Measurements from ENCODE around the gene HRK. TPM values are rescaled to one million over a fixed set of nuclear protein-coding genes. Genes with fewer than 3 reads are reported as not detected.

Gene HRK
- not detected in 2 replicates for total RNA-seq

- intact Hi-C loops (cut with micrococcal nuclease) = loop anchor here (5.0 kb wide), 1 partner anchor 179 kb away; no protein-coding TSS in a partner anchor
These were observed at the start of gene HRK for GRCh38 chr12:116881325-116881876. TSS of gene HRK (minus strand) at chr12:116881441. CDS start at chr12:116881307, 134 bp downstream.

- intact Hi-C loops (cut with micrococcal nuclease) = no loop called here
These were observed 48.6 kb upstream of the HRK start for GRCh38 chr12:116929885-116930284.

- intact Hi-C loops (cut with micrococcal nuclease) = no loop called here
These were observed 47.3 kb upstream of the HRK start for GRCh38 chr12:116928504-116928903.

GRCh38 chr12:116927244-116927940 lies 46.2 kb upstream of the HRK start:
- intact Hi-C loops (cut with micrococcal nuclease) = no loop called here

GRCh38 chr12:116926283-116927243 lies 45.3 kb upstream of the HRK start:
- intact Hi-C loops (cut with micrococcal nuclease) = no loop called here

GRCh38 chr12:116924558-116925453 lies 43.6 kb upstream of the HRK start:
- intact Hi-C loops (cut with micrococcal nuclease) = loop anchor here (1.0 to 5.0 kb wide), 9 partner anchors 15 to 858 kb away; partner anchors contain the start of genes FBXW8, MAP1LC3B2, MED13L and TESC

GRCh38 chr12:116922194-116922897 lies 41.1 kb upstream of the HRK start:
- intact Hi-C loops (cut with micrococcal nuclease) = loop anchor here (1.0 to 5.0 kb wide), 3 partner anchors 184 to 855 kb away; partner anchors contain the start of genes MED13L, RNFT2 and SPRING1

- intact Hi-C loops (cut with micrococcal nuclease) = loop anchor here (5.0 kb wide), 2 partner anchors 644 to 854 kb away; partner anchors contain the start of gene MED13L
These were observed 39.7 kb upstream of the HRK start for GRCh38 chr12:116920939-116921338.

GRCh38 chr12:116919706-116920485 lies 38.7 kb upstream of the HRK start:
- intact Hi-C loops (cut with micrococcal nuclease) = loop anchor here (5.0 kb wide), 2 partner anchors 643 to 853 kb away; partner anchors contain the start of gene MED13L

- intact Hi-C loops (cut with micrococcal nuclease) = no loop called here
These were observed 38.0 kb upstream of the HRK start for GRCh38 chr12:116919247-116919661.

- intact Hi-C loops (cut with micrococcal nuclease) = no loop called here
These were observed 37.2 kb upstream of the HRK start for GRCh38 chr12:116918464-116918863.

- intact Hi-C loops (cut with micrococcal nuclease) = loop anchor here (2.0 kb wide), 1 partner anchor 362 kb away; no protein-coding TSS in a partner anchor
These were observed 35.5 kb upstream of the HRK start for GRCh38 chr12:116916714-116917114.

GRCh38 chr12:116916122-116916521 lies 34.9 kb upstream of the HRK start:
- intact Hi-C loops (cut with micrococcal nuclease) = loop anchor here (2.0 kb wide), 1 partner anchor 361 kb away; no protein-coding TSS in a partner anchor

- intact Hi-C loops (cut with micrococcal nuclease) = no loop called here
These were observed 34.1 kb upstream of the HRK start for GRCh38 chr12:116915326-116915725.

GRCh38 chr12:116910645-116911451 lies 29.6 kb upstream of the HRK start, which contains the start of gene FBXW8:
TSS of gene FBXW8 (plus strand) at chr12:116910950. CDS start at chr12:116911038, 88 bp downstream.
- intact Hi-C loops (cut with micrococcal nuclease) = loop anchor here (1.0 to 2.0 kb wide), 5 partner anchors 13 to 280 kb away; partner anchors contain the start of genes FBXO21, RNFT2 and SPRING1

GRCh38 chr12:116910280-116910644 lies 29.0 kb upstream of the HRK start:
- intact Hi-C loops (cut with micrococcal nuclease) = loop anchor here (1.0 to 2.0 kb wide), 5 partner anchors 14 to 281 kb away; partner anchors contain the start of genes FBXO21, RNFT2 and SPRING1

GRCh38 chr12:116906285-116906684 lies 25.0 kb upstream of the HRK start:
- intact Hi-C loops (cut with micrococcal nuclease) = no loop called here

- intact Hi-C loops (cut with micrococcal nuclease) = no loop called here
These were observed 22.6 kb upstream of the HRK start for GRCh38 chr12:116903818-116904217.
